Coronary artery (tissue), 2 donors: ENCODE results near the gene PLCL1.

Experiments
- DNase-seq: peaks from one replicate; pipeline ENCODE4 v3.0.0-alpha.2; 2017; ENCODE audit warnings: low spot score
- H3K27ac ChIP-seq, 2 donors: fragments of 200-600 bp; sonication (generic); one replicate each; pipeline ENCODE4 v1.5.1; 2016 to 2019
- H3K4me3 ChIP-seq: fragments of 200-600 bp; sonication (generic); 2 replicates; pipeline ENCODE4 v1.5.1; 2016; ENCODE audit warnings: mild to moderate bottlenecking, moderate library complexity
- CTCF ChIP-seq: fragments of 200-600 bp; sonication (generic); IDR thresholded peaks from one replicate; pipeline ENCODE4 v1.5.1; 2019; ENCODE audit warnings: antibody characterized with exemption

PLCL1 gene

GRCh38 chr2:198056836-198057235 is 252.4 kb downstream of the PLCL1 start:
- no peak for DNase-seq
- Histone ChIP-seq H3K27ac (no peak overlapping the region), H3K4me3 (no peak overlapping the region)
- TF ChIP-seq CTCF = no peak

- Histone ChIP-seq H3K4me3 (no peak overlapping the region), H3K27ac (no peak overlapping the region)
- no peak for TF ChIP-seq CTCF
- no peak for DNase-seq
Measured at GRCh38 chr2:198059800-198060199, 255.4 kb downstream of the PLCL1 start.

- TF ChIP-seq CTCF = no peak
Measured at GRCh38 chr2:198060277-198060676, 255.9 kb downstream of the PLCL1 start.

GRCh38 chr2:198062826-198063225 is 258.4 kb downstream of the PLCL1 start:
- no peak for DNase-seq
- no peak for TF ChIP-seq CTCF
- Histone ChIP-seq H3K4me3 (no peak overlapping the region), H3K27ac (no peak overlapping the region)

More at GRCh38 chr2:198060277-198060676, 255.9 kb downstream of the PLCL1 start:
- Histone ChIP-seq H3K27ac (no peak overlapping the region), H3K4me3 (no peak overlapping the region)
- no peak for DNase-seq

GRCh38 chr2:198063242-198063641 is 258.8 kb downstream of the PLCL1 start:
- no peak overlapping the region for H3K4me3 ChIP-seq
- H3K27ac ChIP-seq = no peak overlapping the region
- no peak for TF ChIP-seq CTCF
- DNase-seq = no peak

- DNase-seq = no peak
- Histone ChIP-seq H3K4me3 (no peak overlapping the region), H3K27ac (no peak overlapping the region)
- no peak for TF ChIP-seq CTCF
Measured at GRCh38 chr2:198065322-198065721, 260.9 kb downstream of the PLCL1 start.

GRCh38 chr2:198066597-198066996 is 262.2 kb downstream of the PLCL1 start:
- no peak for DNase-seq
- no peak for TF ChIP-seq CTCF
- Histone ChIP-seq H3K27ac (no peak overlapping the region), H3K4me3 (no peak overlapping the region)
